Liver (tissue), 9 donors: Measurements from ENCODE around the gene WNT3A. TPM values are rescaled to one million over a fixed set of nuclear protein-coding genes. Genes with fewer than 3 reads are reported as not detected.

ENCODE experiments used
- DNase-seq: peaks from one replicate; pipeline ENCODE4 v3.0.0-alpha.2; 2017; ENCODE audit warnings: low spot score
- H3K27ac ChIP-seq, 2 donors: one replicate each; pipeline ENCODE4 v1.7.0; 2013; ENCODE audit warnings: inconsistent platforms in 2 of 2, low read length in 2 of 2, control low read depth in 1 of 2, low read depth in 1 of 2, mild to moderate bottlenecking in 1 of 2
- H3K27me3 ChIP-seq, 4 donors: one replicate each; pipeline versions ENCODE4 v1.6.1 to v1.7.0; 2013; ENCODE audit warnings: low read length in 3 of 4, inconsistent platforms in 1 of 4, mild to moderate bottlenecking in 1 of 4, moderate library complexity in 1 of 4; ENCODE audit not compliant: control insufficient read depth in 4 of 4, insufficient read depth in 4 of 4
- H3K36me3 ChIP-seq, 4 donors: one replicate each; pipeline versions ENCODE4 v1.6.1 to v1.7.0; 2013; ENCODE audit warnings: low read length in 3 of 4, mild to moderate bottlenecking in 3 of 4, low read depth in 1 of 4, moderate library complexity in 1 of 4; ENCODE audit not compliant: control insufficient read depth in 4 of 4, insufficient read depth in 3 of 4
- H3K4me1 ChIP-seq, 4 donors: one replicate each; pipeline versions ENCODE4 v1.6.1 to v1.7.0; 2013; ENCODE audit warnings: low read length in 3 of 4, mild to moderate bottlenecking in 3 of 4, moderate library complexity in 1 of 4; ENCODE audit not compliant: control insufficient read depth in 4 of 4, insufficient read depth in 4 of 4
- H3K4me3 ChIP-seq, 3 donors: one replicate each; pipeline versions ENCODE4 v1.6.1 to v1.7.0; 2013; ENCODE audit warnings: low read length in 3 of 3, control low read depth in 1 of 3, low read depth in 1 of 3, mild to moderate bottlenecking in 1 of 3
- H3K9ac ChIP-seq, 2 donors: one replicate each; pipeline ENCODE4 v1.7.0; 2013; ENCODE audit warnings: low read length in 2 of 2, mild to moderate bottlenecking in 2 of 2, moderate library complexity in 2 of 2, control low read depth in 1 of 2, low read depth in 1 of 2
- H3K9me3 ChIP-seq, 4 donors: one replicate each; pipeline versions ENCODE4 v1.6.1 to v1.7.0; 2013; ENCODE audit warnings: low read length in 3 of 4; ENCODE audit not compliant: control insufficient read depth in 4 of 4
- EGR1 ChIP-seq, 2 donors: IDR thresholded peaks; 2 replicates each; pipeline ENCODE4 v1.6.1; 2016 to 2018; ENCODE audit warnings: antibody characterized with exemption in 2 of 2, low read depth in 2 of 2
- FOXA1 ChIP-seq: IDR thresholded peaks from 2 replicates; pipeline ENCODE4 v1.6.1; 2016; ENCODE audit warnings: antibody characterized with exemption
- FOXA2 ChIP-seq: IDR thresholded peaks from 2 replicates; pipeline ENCODE4 v1.6.1; 2016; ENCODE audit warnings: antibody characterized with exemption
- GABPA ChIP-seq, 2 donors: IDR thresholded peaks in 1 of 2; conservative IDR thresholded peaks in 1 of 2; 2 replicates each; pipeline ENCODE4 v1.6.1; 2016; ENCODE audit warnings: antibody characterized with exemption in 2 of 2, mild to moderate bottlenecking in 1 of 2, moderate library complexity in 1 of 2
- HNF4A ChIP-seq, 2 donors: conservative IDR thresholded peaks; 2 replicates each; pipeline ENCODE4 v1.6.1; 2016; ENCODE audit warnings: antibody characterized with exemption in 2 of 2, mild to moderate bottlenecking in 2 of 2
- HNF4G ChIP-seq: IDR thresholded peaks from 2 replicates; pipeline ENCODE4 v1.6.1; 2016; ENCODE audit warnings: antibody characterized with exemption
- JUND ChIP-seq, 2 donors: IDR thresholded peaks; 2 replicates each; pipeline ENCODE4 v1.6.1; 2016; ENCODE audit warnings: antibody characterized with exemption in 2 of 2
- NR2F2 ChIP-seq: IDR thresholded peaks from 2 replicates; pipeline ENCODE4 v1.6.1; 2016; ENCODE audit warnings: antibody characterized with exemption
- RAD21 ChIP-seq, 2 donors: IDR thresholded peaks; 2 replicates each; pipeline ENCODE4 v1.6.1; 2016; ENCODE audit warnings: antibody characterized with exemption in 2 of 2, mild to moderate bottlenecking in 2 of 2
- RXRA ChIP-seq, 2 donors: IDR thresholded peaks; 2 replicates each; pipeline ENCODE4 v1.6.1; 2017 to 2018; ENCODE audit warnings: antibody characterized with exemption in 2 of 2, mild to moderate bottlenecking in 1 of 2
- TAF1 ChIP-seq: conservative IDR thresholded peaks from 2 replicates; pipeline ENCODE4 v1.6.1; 2016; ENCODE audit warnings: antibody characterized with exemption, mild to moderate bottlenecking
- YY1 ChIP-seq: IDR thresholded peaks from 2 replicates; pipeline ENCODE4 v1.6.1; 2016; ENCODE audit warnings: antibody characterized with exemption, mild to moderate bottlenecking
- WGBS: extraction: QIAGEN DNeasy Blood & Tissue Kit; methylation state at CpG from one replicate; pipeline ENCODE4 v1.1.7; 2013; 5-methylcytosine and 5-hydroxymethylcytosine counted together
- polyA plus RNA-seq, 2 donors: library from polyadenylated mRNA; stranded (reverse) in 1 of 2; unstranded in 1 of 2; fragments of 200-250 nt in 1 of 2; fragments of >200 nt in 1 of 2; fragmentation: Nextera tagmentation in 1 of 2; extraction: Ambion mirVana in 1 of 2; gene quantifications; one replicate each; pipeline versions ENCODE4 v1.2.1 to v1.2.3, GENCODE V29; 2013 to 2015
- total RNA-seq, 2 donors: library from RNA; depleted of rRNA; stranded (reverse); fragments of >200 nt; gene quantifications; one replicate each; pipeline ENCODE4 v1.2.3, GENCODE V29; 2014
- TF ChIP-seq, protein P1 (sequence below): IDR thresholded peaks from 2 replicates; pipeline ENCODE4 v1.6.1; 2016; ENCODE audit warnings: antibody characterized with exemption
- TF ChIP-seq, protein P2 (sequence below): IDR thresholded peaks from 2 replicates; pipeline ENCODE4 v1.6.1; 2016; ENCODE audit warnings: antibody characterized with exemption
- TF ChIP-seq, protein P3 (sequence below): IDR thresholded peaks from 2 replicates; pipeline ENCODE4 v1.6.1; 2016; ENCODE audit warnings: antibody characterized with exemption, mild to moderate bottlenecking
- donor health status: healthy.
- donor health status: healthy.
- donor health status: healthy.
- donor health status: healthy.
- donor health status: healthy.

The WNT3A gene
- total and polyA plus RNA-seq, 4 donors = not detected

DNA sequence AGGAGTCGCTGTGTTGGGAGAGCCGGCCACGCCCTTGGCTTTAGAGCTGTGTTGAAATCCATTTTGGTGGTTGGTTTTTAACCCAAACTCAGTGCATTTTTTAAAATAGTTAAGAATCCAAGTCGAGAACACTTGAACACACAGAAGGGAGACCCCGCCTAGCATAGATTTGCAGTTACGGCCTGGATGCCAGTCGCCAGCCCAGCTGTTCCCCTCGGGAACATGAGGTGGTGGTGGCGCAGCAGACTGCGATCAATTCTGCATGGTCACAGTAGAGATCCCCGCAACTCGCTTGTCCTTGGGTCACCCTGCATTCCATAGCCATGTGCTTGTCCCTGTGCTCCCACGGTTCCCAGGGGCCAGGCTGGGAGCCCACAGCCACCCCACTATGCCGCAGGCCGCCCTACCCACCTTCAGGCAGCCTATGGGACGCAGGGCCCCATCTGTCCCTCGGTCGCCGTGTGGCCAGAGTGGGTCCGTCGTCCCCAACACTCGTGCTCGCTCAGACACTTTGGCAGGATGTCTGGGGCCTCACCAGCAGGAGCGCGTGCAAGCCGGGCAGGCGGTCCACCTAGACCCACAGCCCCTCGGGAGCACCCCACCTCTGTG is 91.6 kb downstream of the WNT3A start:
- Histone ChIP-seq H3K9me3 (peaks cover 0 to 12% (median 7%) of the 10 kb centered on the region in 4 donors), H3K27me3 (no peaks in the 10 kb centered on the region), H3K4me1 (peaks cover 8 to 26% (median 12%) of the 10 kb centered on the region in 4 donors), H3K4me3 (no peak overlapping the region), H3K9ac (no peak overlapping the region), H3K27ac (no peak overlapping the region), H3K36me3 (peaks cover 9 to 31% (median 23%) of the 10 kb centered on the region in 4 donors)
- no peak for DNase-seq
- 96% methylated on average over 28 of the region's 28 CpGs for WGBS
- TF ChIP-seq EGR1 (IDR thresholded peaks at IDR 0.05; ENCODE audit: low read depth in 2 of 2) (no peak), JUND (IDR thresholded peaks at IDR 0.05) (no peak), TAF1 (no peak), FOXA2 (no peak), YY1 (no peak), RAD21 (IDR thresholded peaks at IDR 0.05) (no peak), NR2F2 (no peak), HNF4G (no peak), FOXA1 (no peak), GABPA (IDR thresholded peaks at IDR 0.05 in 1 of 2, conservative IDR thresholded peaks at IDR 0.05 in 1 of 2) (no peak)
- TF ChIP-seq, protein P1, sequence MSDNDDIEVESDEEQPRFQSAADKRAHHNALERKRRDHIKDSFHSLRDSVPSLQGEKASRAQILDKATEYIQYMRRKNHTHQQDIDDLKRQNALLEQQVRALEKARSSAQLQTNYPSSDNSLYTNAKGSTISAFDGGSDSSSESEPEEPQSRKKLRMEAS = no peak
- TF ChIP-seq, protein P2, sequence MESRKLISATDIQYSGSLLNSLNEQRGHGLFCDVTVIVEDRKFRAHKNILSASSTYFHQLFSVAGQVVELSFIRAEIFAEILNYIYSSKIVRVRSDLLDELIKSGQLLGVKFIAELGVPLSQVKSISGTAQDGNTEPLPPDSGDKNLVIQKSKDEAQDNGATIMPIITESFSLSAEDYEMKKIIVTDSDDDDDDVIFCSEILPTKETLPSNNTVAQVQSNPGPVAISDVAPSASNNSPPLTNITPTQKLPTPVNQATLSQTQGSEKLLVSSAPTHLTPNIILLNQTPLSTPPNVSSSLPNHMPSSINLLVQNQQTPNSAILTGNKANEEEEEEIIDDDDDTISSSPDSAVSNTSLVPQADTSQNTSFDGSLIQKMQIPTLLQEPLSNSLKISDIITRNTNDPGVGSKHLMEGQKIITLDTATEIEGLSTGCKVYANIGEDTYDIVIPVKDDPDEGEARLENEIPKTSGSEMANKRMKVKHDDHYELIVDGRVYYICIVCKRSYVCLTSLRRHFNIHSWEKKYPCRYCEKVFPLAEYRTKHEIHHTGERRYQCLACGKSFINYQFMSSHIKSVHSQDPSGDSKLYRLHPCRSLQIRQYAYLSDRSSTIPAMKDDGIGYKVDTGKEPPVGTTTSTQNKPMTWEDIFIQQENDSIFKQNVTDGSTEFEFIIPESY = no peak
- TF ChIP-seq, protein P3, sequence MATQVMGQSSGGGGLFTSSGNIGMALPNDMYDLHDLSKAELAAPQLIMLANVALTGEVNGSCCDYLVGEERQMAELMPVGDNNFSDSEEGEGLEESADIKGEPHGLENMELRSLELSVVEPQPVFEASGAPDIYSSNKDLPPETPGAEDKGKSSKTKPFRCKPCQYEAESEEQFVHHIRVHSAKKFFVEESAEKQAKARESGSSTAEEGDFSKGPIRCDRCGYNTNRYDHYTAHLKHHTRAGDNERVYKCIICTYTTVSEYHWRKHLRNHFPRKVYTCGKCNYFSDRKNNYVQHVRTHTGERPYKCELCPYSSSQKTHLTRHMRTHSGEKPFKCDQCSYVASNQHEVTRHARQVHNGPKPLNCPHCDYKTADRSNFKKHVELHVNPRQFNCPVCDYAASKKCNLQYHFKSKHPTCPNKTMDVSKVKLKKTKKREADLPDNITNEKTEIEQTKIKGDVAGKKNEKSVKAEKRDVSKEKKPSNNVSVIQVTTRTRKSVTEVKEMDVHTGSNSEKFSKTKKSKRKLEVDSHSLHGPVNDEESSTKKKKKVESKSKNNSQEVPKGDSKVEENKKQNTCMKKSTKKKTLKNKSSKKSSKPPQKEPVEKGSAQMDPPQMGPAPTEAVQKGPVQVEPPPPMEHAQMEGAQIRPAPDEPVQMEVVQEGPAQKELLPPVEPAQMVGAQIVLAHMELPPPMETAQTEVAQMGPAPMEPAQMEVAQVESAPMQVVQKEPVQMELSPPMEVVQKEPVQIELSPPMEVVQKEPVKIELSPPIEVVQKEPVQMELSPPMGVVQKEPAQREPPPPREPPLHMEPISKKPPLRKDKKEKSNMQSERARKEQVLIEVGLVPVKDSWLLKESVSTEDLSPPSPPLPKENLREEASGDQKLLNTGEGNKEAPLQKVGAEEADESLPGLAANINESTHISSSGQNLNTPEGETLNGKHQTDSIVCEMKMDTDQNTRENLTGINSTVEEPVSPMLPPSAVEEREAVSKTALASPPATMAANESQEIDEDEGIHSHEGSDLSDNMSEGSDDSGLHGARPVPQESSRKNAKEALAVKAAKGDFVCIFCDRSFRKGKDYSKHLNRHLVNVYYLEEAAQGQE = no peak

DNA sequence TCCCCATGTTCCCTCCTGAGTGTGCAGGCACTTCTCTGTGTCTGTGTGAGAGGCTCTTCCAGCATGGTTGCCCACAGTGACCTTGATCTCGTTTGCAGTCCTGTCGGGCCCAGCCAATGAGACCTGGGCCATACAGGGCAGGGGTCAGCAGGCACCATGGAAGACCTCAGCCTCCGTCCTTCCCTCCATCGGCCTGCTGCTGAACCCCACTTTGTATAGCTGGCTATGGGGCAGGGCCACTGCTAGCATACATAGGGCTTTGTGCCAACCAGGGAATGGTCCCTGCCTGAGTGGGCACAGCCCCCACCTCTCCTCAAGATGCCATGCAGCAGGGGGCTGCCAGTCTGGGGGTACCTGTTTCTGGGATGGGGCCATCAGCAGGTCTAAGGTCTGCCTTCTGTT is 92.5 kb downstream of the WNT3A start:
- H3K36me3 ChIP-seq = peaks cover 9 to 31% (median 23%) of the 10 kb centered on the region in 4 donors
- no peak overlapping the region for H3K27ac ChIP-seq
- peaks cover 0 to 7% (median 3%) of the 10 kb centered on the region in 4 donors for H3K9me3 ChIP-seq
- DNase-seq = no peak
- TF ChIP-seq FOXA1 (no peak), RAD21 (IDR thresholded peaks at IDR 0.05) (no peak), TAF1 (no peak), FOXA2 (no peak), RXRA (IDR thresholded peaks at IDR 0.05) (no peak), GABPA (IDR thresholded peaks at IDR 0.05 in 1 of 2, conservative IDR thresholded peaks at IDR 0.05 in 1 of 2) (no peak), HNF4A (conservative IDR thresholded peaks at IDR 0.05) (no peak)
- TF ChIP-seq, protein P1 = no peak
- 64% methylated on average over 4 of the region's 4 CpGs for WGBS
- H3K4me1 ChIP-seq = peaks cover 8 to 35% (median 20%) of the 10 kb centered on the region in 4 donors
- no peak overlapping the region for H3K9ac ChIP-seq
- no peak overlapping the region for H3K4me3 ChIP-seq
- H3K27me3 ChIP-seq = no peaks in the 10 kb centered on the region
